NT2/D1 (cell line): Measurements from ENCODE around the gene EID2B.

Source experiments
- SUZ12 ChIP-seq: IDR thresholded peaks from 2 replicates; pipeline ENCODE4 v1.6.1; 2011; ENCODE audit not compliant: insufficient read length, insufficient read depth; ENCODE audit errors: extremely low read depth
- YY1 ChIP-seq: IDR thresholded peaks from 2 replicates; pipeline ENCODE4 v1.6.1; 2011; ENCODE audit not compliant: insufficient read length, insufficient read depth
- ZNF274 ChIP-seq: IDR thresholded peaks from 2 replicates; pipeline ENCODE4 v1.6.1; 2011; ENCODE audit warnings: mild to moderate bottlenecking, low read depth, low read length

GRCh38 chr19:39508629-39509028, 24.0 kb downstream of the EID2B start:
- no peak for TF ChIP-seq SUZ12
- no peak for TF ChIP-seq YY1
- TF ChIP-seq ZNF274, result no peak
